Measurements from ENCODE around the gene BTRC.

DNA sequence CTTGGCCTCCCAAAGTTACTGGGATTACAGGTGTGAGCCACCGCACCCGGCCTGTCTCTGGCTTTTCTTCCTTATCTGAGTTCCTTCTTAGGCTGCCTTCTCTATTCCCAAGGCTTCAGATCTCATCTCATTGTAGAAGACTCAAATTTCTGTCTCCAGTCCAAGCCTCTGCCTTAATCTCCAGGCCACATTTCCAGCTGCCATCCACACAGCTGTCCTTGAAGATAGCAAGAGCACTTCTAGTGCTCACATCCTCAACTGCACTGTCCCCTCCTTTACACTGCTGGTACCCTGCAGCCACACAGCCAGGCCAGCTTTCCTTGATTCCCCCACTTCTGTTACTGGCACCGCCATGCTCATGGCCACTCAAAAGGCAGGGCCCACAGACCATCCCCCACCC, 198.5 kb downstream of the BTRC start:
- no peak for TF ChIP-seq POLR2A (IDR thresholded peaks at IDR 0.05)
- TF ChIP-seq, protein P1, sequence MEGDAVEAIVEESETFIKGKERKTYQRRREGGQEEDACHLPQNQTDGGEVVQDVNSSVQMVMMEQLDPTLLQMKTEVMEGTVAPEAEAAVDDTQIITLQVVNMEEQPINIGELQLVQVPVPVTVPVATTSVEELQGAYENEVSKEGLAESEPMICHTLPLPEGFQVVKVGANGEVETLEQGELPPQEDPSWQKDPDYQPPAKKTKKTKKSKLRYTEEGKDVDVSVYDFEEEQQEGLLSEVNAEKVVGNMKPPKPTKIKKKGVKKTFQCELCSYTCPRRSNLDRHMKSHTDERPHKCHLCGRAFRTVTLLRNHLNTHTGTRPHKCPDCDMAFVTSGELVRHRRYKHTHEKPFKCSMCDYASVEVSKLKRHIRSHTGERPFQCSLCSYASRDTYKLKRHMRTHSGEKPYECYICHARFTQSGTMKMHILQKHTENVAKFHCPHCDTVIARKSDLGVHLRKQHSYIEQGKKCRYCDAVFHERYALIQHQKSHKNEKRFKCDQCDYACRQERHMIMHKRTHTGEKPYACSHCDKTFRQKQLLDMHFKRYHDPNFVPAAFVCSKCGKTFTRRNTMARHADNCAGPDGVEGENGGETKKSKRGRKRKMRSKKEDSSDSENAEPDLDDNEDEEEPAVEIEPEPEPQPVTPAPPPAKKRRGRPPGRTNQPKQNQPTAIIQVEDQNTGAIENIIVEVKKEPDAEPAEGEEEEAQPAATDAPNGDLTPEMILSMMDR (IDR thresholded peaks at IDR 0.05): no peak

All from Peyer's patch (tissue), 4 donors.